Loucy (cell line): ENCODE results near the gene SMIM13.

Experiments
- EZH2phosphoT487 ChIP-seq: fragments of 200-600 bp; IDR thresholded peaks from 2 replicates; pipeline ENCODE4 v1.6.1; 2018; ENCODE audit warnings: antibody characterized with exemption, mild to moderate bottlenecking, moderate library complexity, borderline replicate concordance
- TF ChIP-seq, protein P1 (sequence below): fragments of 200-600 bp; sonication (generic); conservative IDR thresholded peaks from 2 replicates; pipeline ENCODE4 v1.5.1; 2014; ENCODE audit warnings: mild to moderate bottlenecking, antibody characterized with exemption, low read length

DNA sequence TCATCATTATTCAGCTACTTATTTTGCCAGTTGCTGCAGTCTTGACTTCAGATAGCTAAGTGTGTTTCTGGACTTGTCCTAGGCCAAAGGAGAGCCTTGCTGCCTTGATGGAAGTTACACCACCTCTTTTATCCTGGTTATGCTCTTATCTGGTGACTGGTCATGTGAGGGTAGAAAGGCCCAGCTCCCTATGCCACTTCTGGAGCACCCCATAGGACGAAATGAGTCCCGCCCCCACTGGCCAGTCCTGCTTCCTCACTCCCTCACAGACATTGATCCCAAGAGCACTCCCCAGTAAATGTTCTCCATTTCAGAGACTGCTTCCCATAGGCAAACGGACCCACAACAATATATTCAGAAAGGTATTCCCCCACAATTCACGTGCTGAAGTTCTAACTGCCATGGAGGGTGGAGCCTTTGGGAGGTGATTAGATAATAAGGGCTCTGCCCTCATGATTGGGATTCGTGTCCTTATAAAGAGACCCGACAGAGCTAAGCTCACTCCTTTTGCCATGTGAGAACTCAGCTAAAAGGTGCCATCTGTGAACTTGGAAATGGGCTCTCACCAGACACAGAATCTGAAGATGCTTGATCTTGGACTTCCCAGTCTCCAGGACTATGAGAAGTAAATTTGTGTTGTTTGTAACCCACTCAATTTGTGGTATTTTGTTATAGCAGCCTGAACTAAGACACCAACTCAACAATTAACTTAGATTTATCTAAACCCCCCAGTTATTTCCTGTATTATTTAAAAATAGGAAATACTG lies 28.0 kb upstream of the SMIM13 start:
- TF ChIP-seq, protein P1, sequence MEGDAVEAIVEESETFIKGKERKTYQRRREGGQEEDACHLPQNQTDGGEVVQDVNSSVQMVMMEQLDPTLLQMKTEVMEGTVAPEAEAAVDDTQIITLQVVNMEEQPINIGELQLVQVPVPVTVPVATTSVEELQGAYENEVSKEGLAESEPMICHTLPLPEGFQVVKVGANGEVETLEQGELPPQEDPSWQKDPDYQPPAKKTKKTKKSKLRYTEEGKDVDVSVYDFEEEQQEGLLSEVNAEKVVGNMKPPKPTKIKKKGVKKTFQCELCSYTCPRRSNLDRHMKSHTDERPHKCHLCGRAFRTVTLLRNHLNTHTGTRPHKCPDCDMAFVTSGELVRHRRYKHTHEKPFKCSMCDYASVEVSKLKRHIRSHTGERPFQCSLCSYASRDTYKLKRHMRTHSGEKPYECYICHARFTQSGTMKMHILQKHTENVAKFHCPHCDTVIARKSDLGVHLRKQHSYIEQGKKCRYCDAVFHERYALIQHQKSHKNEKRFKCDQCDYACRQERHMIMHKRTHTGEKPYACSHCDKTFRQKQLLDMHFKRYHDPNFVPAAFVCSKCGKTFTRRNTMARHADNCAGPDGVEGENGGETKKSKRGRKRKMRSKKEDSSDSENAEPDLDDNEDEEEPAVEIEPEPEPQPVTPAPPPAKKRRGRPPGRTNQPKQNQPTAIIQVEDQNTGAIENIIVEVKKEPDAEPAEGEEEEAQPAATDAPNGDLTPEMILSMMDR: no peak
- TF ChIP-seq EZH2phosphoT487: no peak
